Measurements from ENCODE around the gene TMIGD3.

Gene TMIGD3

GRCh38 chr1:111475701-111476100 lies 27.7 kb downstream of the TMIGD3 start:
- no peak for DNase-seq (ENCODE audit: low read depth in 3 of 3, low spot score in 1 of 3)

GRCh38 chr1:111474521-111474920 lies 28.9 kb downstream of the TMIGD3 start:
- DNase-seq (ENCODE audit: low read depth in 3 of 3, low spot score in 1 of 3), result no peak

- DNase-seq (ENCODE audit: low read depth in 3 of 3, low spot score in 1 of 3), result no peak
Observed at GRCh38 chr1:111474106-111474505, 29.3 kb downstream of the TMIGD3 start.

- DNase-seq (ENCODE audit: low read depth in 3 of 3, low spot score in 1 of 3), result no peak
Observed at GRCh38 chr1:111471538-111471937, 31.9 kb downstream of the TMIGD3 start.

GRCh38 chr1:111471012-111471411 lies 32.4 kb downstream of the TMIGD3 start:
- DNase-seq (ENCODE audit: low read depth in 3 of 3, low spot score in 1 of 3), result peak in 2 of 3 donors; percentile 21 to 45

DNA sequence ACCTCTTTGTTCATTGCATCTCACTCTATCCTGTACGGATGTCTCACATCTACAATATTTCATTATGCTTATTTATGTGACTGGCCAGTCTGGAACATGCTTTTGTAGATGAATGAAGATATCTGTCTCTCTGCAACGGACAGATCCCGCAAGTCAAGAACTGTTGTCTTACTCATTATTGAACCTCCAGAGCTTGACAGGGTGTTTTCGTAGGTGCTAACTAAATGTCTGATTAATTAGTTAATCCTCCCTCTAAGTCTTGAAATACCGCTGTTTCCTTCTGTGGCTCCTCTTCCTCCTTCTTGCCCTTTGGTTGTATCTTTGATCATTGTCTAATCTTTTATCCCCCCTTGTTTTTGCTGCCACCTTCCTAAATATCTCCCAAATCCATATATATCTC lies 32.8 kb downstream of the TMIGD3 start:
- no peak for DNase-seq (ENCODE audit: low read depth in 3 of 3, low spot score in 1 of 3)

DNA sequence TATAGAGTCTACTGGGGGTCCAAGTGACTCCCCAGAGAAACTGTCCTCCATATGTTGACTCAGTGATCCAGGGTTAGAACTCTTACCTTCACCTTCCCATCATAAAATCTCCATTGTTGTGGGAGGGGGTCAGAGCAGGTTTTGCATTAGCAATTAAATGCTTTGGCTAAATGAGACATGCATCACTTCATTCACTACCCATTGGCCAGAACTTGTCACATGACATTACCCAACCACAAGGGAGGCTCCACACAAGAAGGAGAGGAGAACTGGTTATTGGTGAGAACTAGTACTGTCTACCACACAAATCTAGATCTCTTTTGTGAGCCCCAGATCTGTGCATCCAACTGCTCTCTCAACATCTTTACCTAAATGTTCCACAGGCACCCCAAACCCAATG lies 33.9 kb downstream of the TMIGD3 start:
- no peak for DNase-seq (ENCODE audit: low read depth in 3 of 3, low spot score in 1 of 3)

DNA sequence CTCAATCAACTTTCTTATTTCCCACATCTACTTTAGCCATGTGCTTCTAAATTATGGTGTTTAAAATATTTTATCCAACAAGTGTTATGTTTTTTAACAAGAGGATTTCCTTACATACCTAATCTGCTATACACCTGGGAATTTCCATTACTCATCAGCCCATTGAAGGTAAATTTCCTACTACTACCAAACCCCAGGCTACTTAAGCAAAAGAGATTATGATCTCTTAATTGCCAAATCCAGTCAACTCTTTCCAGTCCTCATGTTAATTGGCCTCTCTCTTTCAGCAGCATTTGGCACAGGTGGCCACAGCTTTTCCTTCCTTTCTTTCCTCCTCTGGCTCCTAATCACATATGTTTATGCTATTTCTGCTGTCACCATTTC lies 34.7 kb downstream of the TMIGD3 start:
- no peak for DNase-seq (ENCODE audit: low read depth in 3 of 3, low spot score in 1 of 3)

DNA sequence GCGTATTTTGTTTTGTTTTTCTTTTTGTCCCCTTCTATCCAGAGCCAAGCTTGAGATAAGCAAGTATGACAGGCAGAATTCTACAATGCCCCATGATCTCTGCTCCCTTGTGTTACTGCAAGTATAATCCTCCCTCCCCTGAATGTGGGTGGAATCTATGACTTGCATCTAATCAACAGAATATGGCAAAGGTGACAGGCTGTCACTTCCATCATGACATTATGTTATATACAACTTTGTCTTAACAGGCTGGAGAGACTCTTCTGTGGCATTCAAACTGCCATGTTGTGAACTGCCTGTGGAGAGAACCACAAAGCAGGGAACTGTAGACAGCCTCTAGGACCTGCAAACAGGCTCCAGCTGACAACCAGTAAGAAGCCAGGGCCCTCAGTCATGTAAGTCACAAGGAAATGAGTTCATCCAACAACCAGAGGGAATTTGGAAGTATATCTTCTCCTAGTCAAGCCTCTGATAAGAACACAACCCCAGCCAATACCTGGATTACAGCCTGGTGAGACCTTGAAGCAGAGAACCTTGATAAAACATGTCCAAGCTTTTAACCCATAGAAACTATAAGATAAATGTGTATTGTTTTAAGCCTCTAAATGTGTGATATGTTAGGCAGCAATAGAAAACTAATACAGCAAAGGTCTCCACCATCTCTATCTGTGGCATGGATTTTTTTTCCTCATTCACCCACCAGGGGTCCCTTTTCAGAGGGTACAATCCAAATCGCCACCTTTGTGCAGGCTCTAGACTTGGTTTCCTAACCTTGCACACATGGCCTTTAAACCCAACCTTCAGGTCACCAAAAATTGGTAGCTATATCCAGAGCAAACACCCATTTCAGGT lies 35.3 kb downstream of the TMIGD3 start:
- no peak for DNase-seq (ENCODE audit: low read depth in 3 of 3, low spot score in 1 of 3)

DNA sequence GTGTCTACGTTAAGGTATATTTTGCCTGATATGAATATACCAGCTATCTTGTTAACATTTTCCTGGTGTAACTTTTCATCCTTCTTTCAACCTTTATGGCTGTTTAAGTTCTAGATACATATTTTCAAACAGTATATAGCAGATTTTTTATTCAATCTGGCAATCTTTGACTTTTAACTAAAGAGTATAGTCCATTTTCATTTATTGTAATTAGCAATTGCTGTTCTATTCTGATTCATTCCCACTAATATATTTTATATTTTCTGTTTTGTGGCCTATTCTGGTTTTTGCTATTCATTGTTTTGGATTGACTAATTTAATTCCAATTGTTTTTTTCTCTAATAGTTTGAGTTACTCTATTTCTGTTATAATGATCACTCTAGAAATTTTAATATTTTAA lies 37.0 kb downstream of the TMIGD3 start:
- DNase-seq (ENCODE audit: low read depth in 3 of 3, low spot score in 1 of 3), result no peak

DNA sequence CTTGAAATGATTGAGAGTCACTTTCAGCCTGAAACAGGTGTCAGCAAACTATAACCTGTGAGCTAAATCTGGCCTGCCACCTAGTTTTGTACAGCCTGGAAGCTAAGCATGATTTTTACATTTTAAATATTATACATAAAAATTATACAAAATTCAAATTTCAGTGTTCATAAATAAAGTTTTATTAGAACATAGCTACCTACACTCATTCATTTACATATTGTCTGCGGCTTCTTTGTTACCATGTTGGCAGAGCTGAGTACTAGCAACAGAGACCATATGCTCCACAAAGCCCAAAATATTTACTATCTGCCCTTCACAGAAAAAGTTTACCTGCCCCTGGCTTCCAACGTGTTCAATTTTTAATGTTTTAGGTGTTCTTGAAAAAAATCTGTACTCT lies 37.7 kb downstream of the TMIGD3 start:
- DNase-seq (ENCODE audit: low read depth in 3 of 3, low spot score in 1 of 3), result no peak

DNA sequence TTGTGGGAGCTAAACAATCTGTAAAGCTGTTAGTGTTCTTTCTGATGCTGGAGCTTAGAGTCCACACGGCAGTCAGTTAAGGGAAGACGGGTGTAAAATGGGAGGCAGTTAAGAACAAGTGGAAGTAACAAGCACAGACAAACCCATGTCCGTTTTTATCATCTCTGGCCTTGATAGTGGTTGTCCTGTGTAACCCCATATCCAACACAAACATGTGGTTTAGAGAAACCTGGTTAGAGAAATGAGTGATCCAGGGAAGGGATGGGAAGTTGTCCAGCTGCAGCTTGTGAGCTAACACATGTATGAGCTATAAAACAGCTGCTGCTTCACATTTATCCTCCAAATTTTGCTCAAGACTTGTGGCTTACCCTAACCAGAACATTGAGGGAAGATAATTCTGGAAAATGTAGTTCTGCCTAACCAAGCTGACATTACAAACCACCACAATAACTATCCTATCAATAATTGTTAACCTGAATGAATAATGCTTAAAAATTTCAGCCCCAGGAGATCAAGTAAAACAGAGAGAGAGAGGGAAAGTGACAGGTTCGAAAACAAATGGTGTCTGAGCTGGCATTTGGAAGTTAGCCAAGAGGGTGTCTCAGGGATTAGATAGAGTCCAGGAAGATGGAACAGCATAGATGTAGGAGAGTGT lies 40.3 kb downstream of the TMIGD3 start:
- DNase-seq (ENCODE audit: low read depth in 3 of 3, low spot score in 1 of 3), result no peak

DNA sequence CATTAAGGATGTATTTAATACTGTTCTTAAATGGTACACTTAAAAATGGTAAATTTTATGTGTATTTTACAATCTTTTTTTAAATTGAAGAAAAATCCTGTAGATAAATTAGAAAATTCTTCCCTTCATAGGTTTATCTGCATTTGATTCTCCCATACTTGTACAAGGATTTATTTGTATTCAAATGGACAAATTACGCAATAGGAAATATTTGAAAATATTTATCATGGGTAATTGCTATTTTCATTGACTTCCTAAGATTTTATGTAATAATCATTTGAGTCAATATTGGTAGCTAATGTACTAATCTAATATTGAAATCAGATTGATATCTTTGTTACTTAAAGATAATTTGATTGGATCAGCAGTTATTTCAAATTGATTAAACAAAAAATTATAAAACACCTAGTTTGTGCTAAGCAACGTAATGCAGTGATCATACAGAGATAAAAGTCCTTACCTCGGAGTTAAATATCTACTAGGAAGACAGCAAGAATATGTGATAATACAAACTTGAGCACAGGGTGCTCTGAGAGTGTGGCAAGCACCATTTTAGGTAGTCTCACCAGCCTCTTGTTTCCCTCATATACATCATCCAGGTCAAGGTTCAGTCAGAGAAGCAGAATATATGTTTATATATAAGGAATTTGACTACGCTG lies 40.9 kb downstream of the TMIGD3 start:
- no peak for DNase-seq (ENCODE audit: low read depth in 3 of 3, low spot score in 1 of 3)

- no peak for DNase-seq (ENCODE audit: low read depth in 3 of 3, low spot score in 1 of 3)
Observed at GRCh38 chr1:111461765-111462164, 41.7 kb downstream of the TMIGD3 start.

GRCh38 chr1:111455642-111456031 lies 47.8 kb downstream of the TMIGD3 start:
- no peak for DNase-seq (ENCODE audit: low read depth in 3 of 3, low spot score in 1 of 3)

DNA sequence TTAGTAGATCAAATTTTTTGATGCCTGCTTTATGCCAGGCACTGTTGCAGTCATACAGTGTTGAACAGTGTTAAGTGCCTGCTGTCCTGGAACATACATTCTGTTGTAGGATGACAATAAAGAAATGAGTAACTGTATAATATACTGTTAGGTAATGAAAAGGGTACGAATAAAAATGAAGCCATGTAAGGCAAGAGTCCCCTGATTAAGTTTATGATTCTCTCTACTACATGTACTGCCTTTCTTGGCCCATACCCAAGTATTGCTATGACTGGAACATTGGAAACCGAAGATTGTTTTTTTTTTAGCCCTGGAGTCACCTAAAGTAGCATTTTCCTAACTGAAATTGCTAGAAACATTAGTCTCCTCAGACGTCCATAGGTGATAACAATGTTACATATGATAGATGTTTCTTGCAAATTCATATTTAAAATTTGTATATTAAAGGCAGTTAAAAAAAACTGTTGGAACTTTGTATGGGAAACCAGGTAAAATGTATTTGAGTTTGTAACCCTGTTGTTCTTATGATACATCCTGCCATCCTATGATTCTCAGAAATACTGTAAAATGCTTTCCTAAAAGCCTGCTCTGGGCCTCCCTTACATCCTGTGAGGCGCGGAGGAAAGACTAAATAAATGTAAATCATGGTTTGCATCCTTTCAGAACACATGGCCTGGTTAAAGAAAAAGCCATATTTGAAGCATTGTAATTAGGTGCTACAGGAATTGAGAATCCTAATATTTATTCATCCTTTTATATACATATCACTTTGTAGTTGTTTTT lies 48.4 kb downstream of the TMIGD3 start:
- DNase-seq (ENCODE audit: low read depth in 3 of 3, low spot score in 1 of 3), result no peak

GRCh38 chr1:111453706-111454105 lies 49.7 kb downstream of the TMIGD3 start:
- no peak for DNase-seq (ENCODE audit: low read depth in 3 of 3, low spot score in 1 of 3)

DNA sequence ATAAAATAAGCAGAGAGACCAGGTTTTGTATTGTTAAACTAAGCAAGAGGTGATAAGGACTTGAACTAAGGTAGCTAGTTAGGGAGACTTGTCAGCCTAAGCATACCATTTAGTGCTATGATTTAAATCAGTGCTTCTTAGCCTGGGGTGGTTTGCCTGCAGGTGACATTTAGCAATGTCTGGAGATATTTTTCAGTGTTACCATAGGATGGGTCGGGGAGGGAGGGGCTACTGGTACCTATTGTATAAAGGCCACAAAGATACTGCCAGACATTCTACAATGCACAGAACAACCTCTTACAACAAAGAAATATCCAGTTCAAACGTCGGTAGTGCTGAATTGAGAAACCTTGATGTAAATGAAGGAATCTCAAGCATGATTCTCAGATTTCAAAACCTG lies 50.9 kb downstream of the TMIGD3 start:
- no peak for DNase-seq (ENCODE audit: low read depth in 3 of 3, low spot score in 1 of 3)

- DNase-seq (ENCODE audit: low read depth in 3 of 3, low spot score in 1 of 3), result no peak
Observed at GRCh38 chr1:111450185-111450584, 53.2 kb downstream of the TMIGD3 start.

GRCh38 chr1:111449703-111450017 lies 53.8 kb downstream of the TMIGD3 start:
- DNase-seq (ENCODE audit: low read depth in 3 of 3, low spot score in 1 of 3), result no peak

DNA sequence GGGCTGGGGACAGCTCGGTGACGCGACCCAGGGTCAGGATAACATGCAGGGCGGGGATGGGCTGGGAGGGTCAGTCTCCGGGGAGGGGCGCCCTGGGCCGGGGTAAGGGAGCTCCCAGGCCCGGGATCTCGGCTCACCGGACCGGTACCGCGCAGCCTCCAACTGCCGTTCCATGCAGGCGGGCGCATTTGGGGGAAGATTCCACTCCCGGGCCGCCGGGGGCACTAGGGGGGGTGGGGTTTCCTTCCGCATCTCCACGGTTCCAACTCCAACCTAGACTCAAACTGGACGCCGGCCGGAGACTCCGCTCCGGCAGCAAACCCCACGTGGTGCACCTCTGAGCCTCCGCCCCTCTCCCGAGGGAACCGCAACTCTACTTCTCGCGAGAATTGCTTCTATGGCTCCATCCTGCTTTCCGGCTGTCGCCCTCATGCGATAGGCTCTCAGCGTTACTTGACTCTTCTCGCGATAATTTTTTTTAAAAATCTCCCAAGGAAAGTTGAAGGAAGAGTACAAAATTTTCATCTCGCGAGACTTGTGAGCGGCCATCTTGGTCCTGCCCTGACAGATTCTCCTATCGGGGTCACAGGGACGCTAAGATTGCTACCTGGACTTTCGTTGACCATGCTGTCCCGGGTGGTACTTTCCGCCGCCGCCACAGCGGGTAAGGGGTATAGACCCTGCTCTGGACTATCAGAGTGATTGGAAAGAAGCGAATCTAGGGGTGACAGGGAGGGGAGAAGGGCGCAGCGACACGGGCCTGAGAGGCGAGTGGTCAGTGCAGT lies 54.3 kb downstream of the TMIGD3 start, which contains the start of the genes ATP5PB and WDR77:
Gene ATP5PB (plus strand): TSS at position 547 of the 785 bp plus-strand sequence. CDS start 78 bp downstream, at position 625.
Gene WDR77 (minus strand): TSS at position 339 of the 785 bp plus-strand sequence. CDS start 87 bp downstream, at position 252.
- DNase-seq (ENCODE audit: low read depth in 3 of 3, low spot score in 1 of 3), result peak; percentile 67 to 83 (median 75)
